ENCODE results near the gene AATK.

GRCh38 chr17:81140018-81140417 lies 26.0 kb downstream of the AATK start:
- TF ChIP-seq GATA3 (IDR thresholded peaks at IDR 0.05; ENCODE audit: borderline replicate concordance) (no peak), RFX5 (IDR thresholded peaks at IDR 0.05) (no peak), POLR2A (IDR thresholded peaks at IDR 0.05; ENCODE audit: low read length) (no peak)

All from A549 (cell line).